IPS-NIHi11 (cell line): ENCODE results near the gene VWF.

ENCODE experiments used
- DNase-seq: peaks from one replicate; pipeline ENCODE4 v3.0.0; 2012; ENCODE audit warnings: mixed read lengths, low spot score

VWF gene

DNA sequence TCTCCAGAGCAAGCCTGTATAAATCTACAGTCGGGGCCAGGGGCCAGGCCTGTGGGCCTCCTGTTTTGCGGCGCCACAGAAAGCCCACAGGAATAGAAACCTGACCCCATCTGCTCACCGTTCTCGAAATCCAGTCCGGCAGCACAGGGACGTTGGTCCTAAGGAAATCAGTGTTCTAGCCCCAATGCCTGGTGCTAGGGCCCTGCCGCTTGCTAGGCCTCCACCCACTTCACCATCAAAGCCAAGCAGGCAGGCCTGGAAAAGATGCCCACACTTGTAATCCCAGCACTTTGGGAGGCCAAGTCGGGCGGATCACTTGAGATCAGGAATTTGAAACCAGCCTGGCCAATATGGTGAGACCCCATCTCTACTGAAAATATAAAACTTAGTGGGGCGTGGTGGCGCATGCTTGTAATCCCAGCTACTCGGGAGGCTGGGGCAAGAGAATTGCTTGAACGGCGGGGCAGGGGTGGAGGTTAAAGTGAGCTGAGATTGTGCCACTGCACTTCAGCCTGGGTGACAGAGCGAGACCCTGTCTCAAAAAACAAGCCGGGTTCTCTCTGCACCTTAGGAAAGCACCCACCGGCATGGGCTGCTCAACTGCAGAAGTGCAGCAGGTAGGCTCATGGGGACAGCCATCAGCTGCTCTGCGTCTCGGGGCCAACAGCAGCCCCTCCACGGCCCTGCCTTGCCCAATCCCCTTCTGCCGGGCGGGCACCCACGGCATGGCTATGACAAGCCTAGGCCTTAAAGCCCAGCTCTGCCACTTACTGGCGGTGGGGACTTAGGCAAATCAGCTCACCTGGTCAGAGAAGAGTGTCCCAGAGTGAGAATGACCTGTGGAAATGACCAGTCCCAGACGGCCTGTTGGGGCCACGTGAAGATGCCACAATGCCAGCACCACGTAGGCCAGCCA lies 47.4 kb downstream of the VWF start:
- DNase-seq: no peak

GRCh38 chr12:6076346-6076745 lies 48.1 kb downstream of the VWF start:
- no peak for DNase-seq

GRCh38 chr12:6074979-6075585 lies 49.4 kb downstream of the VWF start:
- peak; percentile 63 for DNase-seq

GRCh38 chr12:6074427-6074826 lies 50.0 kb downstream of the VWF start:
- no peak for DNase-seq

DNA sequence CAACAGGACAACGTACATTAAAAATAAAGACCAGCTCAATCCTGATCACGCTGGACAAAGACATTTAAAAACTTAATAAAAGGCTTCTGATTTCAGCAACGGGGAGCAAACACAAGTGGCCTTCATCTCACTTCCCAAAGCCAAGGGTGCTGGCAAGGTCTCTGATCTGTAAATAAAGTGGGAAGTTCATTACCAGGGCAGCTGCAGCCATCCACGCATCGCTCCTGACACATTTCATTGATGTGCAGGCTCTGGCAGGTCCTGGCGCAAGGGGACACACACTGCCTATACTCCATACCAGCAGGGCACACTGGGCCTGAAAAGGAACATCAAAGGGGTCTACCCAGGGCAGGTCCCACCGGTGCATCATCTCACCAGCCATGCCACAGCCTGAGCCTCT lies 51.0 kb downstream of the VWF start:
- DNase-seq: no peak

DNA sequence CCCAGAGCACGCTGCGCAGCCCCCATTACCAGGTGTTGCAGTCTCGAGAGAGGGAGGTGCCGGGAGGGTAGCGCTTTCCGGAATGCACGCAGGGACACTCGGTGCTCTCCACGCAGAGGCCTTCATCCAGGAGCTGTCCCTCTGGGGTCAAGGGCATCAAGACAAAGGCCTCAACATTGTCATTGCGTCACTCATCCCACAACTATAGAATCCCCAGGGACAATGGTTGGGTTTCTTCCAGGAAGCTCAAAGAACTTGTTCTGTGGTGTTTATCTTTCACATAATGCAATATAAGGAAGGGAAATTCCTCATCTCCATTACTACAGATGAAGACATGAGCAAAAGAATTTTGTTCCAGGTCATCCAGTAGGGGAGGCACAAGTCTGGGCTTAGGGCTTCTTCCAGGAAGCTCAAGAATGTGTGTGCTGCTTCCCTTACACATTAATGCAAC lies 52.1 kb downstream of the VWF start:
- DNase-seq: no peak

DNA sequence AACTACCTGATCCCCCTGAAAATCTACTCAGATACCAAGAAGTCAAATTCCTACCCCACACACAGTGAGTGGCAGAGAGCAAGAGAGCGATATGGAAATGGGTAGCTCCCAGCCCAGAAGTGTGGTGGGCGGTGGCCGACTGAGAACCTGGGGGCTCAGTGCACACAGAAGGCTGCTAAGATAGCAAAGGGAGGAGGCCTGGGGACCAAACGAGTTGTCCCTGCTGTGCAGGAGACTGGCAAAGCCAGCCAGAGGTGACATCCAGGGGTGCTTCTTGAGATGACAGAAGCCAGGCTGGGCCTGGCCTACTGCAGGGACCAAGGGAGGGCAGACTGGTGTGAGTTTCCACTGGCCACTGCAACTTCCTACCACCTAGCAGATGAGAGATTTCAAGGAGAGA lies 52.9 kb downstream of the VWF start:
- no peak for DNase-seq

DNA sequence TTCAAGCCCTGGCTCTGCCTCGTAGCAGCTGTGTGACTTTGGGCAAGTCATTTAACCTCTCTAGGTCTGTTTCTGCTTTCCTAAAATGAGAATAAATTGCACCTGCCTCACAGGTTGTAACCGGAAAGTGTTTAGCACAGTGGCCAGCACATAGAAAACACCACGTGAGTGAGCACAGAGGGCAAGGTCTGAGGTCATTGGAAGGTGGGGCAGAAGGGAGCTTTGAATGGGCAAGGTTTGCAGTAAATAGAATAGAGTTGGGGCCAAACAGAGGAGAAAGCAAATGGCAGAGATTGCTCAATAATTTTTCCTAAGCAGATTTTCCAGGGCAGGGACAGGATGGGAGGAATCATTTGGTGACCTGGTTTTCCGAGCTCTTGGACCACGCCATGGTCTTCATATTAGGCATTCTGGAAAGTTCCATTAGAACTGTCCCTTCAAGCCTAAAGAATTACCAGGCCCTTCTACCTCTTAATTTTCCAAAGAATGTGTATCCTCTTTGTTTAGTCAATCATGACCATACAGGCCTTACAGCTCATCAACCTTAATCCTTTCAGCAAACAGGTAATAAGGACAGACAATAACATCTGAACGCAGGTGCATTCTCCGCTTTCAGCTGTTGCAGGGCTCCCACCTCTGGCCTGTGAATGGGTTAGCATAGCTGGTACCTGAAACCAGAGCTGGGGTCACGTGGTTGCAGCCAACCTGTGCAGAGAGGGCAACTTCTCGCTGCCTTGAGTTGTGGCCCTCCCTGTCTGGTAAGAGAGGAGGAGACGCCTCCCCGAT lies 53.8 kb downstream of the VWF start:
- peak; percentile 58 for DNase-seq

- no peak for DNase-seq
These were observed 54.9 kb downstream of the VWF start for GRCh38 chr12:6069437-6070093.

DNA sequence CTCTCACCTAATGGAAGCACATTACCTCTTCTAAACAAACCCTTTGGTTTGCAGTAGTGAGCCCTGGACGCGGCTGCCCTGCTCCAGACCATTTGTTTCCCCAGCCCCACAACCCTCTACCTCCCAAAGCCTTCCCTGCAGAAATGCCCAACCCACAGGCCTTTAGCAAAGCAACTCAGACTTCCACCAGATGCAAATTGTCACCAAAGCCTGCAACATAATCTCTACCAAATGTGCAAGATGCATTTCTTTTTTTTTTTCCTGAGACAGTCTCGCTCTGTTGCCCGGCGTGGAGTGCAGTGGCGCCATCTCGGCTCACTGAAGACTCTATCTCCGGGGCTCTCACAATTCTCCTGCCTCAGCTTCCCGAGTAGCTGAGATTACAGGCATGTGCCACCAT lies 56.2 kb downstream of the VWF start:
- DNase-seq: no peak

DNA sequence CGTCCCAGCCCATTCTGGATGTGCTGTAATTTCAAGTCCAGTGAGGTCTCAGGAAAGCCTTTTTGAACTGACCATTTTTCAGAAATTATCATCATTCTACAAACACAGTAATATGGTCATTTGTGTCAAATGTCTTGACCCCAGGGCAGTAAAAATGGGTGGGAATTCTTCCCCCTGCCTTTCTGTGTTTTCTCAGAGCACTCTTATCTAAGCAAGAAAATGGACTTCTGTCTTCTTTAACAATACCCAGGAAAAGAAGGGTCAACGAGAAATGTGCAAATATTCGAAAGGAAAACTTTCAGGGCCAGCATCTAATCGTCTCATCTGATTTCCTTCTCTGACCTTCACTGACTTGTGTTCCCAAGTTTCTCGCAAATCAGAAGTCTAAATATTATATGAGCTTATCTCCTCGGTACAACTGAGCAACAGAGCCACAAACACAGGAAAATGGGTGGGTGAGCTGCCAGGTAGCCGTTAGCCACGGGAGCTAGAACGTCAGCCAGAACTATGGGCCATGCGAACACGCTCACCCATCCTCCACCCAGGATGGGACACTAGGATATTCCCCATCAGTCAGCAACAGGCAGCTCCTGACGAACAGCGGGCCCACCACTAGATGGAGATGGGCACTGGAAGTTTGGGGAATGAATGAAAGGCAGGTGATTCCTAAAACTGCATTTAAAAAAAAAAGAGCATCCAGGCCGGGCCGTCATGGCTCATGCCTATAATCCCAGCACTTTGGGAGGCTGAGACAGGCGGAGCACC lies 57.1 kb downstream of the VWF start:
- DNase-seq: peak; percentile 75

GRCh38 chr12:6066651-6067050 lies 57.8 kb downstream of the VWF start:
- DNase-seq: no peak

DNA sequence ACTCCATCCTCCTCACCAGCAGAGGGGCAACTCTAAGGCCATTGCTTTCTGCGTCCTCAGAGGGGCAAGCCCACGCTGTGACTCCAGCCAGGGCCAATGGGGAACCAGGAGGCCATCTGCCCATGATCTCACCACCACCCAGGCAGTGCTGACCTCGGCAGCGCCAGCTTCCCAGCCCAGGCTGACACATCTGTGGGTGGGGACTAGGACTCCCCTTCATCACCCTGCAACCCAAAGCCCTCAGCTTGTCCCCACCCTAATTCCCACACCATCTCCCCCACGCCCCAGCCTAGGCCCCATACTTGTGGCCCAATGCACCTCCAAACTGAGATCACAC lies 58.6 kb downstream of the VWF start:
- no peak for DNase-seq

DNA sequence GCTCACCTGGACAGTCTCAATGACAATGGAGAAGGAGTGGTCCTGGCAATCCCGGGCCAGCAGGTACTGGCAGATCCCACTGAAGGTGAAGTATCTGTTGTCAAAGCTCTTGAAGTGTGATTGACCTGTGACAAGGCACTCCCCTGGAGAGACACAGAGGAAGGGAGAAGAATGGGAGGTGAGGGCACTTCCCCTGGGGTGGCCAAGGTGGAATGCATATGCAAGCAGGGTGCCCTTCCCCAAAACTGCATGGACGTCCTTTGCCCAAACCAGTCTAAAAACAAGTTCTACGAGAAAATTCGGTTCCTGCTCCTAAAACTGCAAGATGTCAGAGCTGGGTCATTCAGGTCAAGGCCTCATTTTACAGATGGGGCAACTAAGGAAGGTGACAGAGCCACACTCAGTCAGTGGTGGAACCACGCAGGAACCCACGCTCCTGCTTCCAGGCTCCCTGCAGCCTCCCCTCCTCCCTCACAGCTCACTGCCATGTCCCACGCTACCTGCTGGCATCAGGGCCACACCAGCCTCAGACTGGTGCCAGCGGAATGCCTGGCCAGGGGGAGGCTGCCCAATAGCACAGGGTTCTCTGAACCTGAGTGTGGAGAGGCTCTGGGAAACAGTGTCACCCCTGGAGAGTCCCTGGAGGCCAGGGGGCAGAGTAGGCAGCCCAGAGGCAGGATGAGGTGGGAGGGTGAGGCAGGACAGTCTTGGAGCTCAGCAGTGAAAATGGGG lies 59.2 kb downstream of the VWF start:
- no peak for DNase-seq

GRCh38 chr12:6062757-6063735 lies 61.4 kb downstream of the VWF start:
- DNase-seq: peak; percentile 82

- DNase-seq: no peak
These were observed 62.1 kb downstream of the VWF start for GRCh38 chr12:6062395-6062756.

- no peak for DNase-seq
These were observed 62.8 kb downstream of the VWF start for GRCh38 chr12:6061660-6062059.

DNA sequence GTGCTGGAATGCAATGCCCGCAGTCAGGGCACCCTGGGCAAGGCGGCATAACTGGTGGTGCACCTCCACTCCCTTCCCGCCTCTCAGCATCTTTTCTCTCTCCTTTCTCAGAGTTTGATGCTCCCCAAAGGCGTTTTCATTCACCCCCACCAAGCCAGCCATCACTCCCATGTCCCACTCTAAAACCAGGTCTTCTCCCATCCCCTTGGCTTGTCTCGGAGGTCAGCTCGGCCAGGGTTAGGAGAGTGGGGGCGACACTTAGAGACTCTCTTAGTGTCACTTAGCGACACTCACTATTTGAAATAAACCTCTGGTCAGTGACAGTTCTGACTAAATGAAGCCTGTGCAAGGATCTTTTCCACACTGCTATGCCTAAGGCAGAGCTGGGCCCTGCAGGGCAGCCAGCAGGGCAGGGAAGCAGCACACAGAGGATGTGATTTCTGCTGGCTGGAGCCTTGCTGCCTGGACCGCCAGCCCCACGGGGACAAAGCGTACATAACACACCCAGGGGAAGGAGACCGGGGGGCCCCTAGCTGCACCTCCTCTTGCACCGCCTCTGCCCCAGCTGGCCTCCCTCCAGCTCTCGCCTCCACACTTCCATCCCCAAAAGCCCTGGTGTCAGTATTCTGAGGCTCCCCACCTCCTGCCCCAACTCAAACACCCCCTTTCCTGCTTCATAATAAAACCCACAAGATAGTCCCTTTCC lies 64.5 kb downstream of the VWF start:
- DNase-seq: no peak

- no peak for DNase-seq
These were observed 65.2 kb downstream of the VWF start for GRCh38 chr12:6059221-6059620.
